Effector memory CD4-positive, alpha-beta T cell (primary cell): ENCODE results near the gene BCL2A1.
A peak's percentile ranks its signal among the peaks of the same experiment; 100 is the strongest.
"Not testable (repeated sequence)": the region's sequence is repeated elsewhere in the genome, so short reads cannot be mapped to it uniquely, and the experiment has no call there.

Source experiments
- DNase-seq, 3 donors: peaks; one replicate each; pipeline ENCODE4 v3.0.0-alpha.2; 2020
- H3K27ac ChIP-seq: 2 replicates; pipeline ENCODE4 v1.7.0; 2013; ENCODE audit warnings: mild to moderate bottlenecking, low read length, moderate library complexity; ENCODE audit not compliant: insufficient read depth, poor library complexity, severe bottlenecking
- H3K27me3 ChIP-seq: replicated peaks from 2 replicates; pipeline ENCODE4 v1.7.0; 2013; ENCODE audit warnings: mild to moderate bottlenecking, low read length; ENCODE audit not compliant: insufficient read depth, control insufficient read depth, poor library complexity, severe bottlenecking
- H3K36me3 ChIP-seq: 2 replicates; pipeline ENCODE4 v1.7.0; 2013; ENCODE audit warnings: mild to moderate bottlenecking, low read length, moderate library complexity; ENCODE audit not compliant: control insufficient read depth, insufficient read depth
- H3K4me1 ChIP-seq: 2 replicates; pipeline ENCODE4 v1.7.0; 2013; ENCODE audit warnings: low read length, mild to moderate bottlenecking; ENCODE audit not compliant: control insufficient read depth, insufficient read depth, poor library complexity, severe bottlenecking
- H3K4me3 ChIP-seq: 2 replicates; pipeline ENCODE4 v1.7.0; 2013; ENCODE audit warnings: low read length, low read depth, mild to moderate bottlenecking; ENCODE audit not compliant: insufficient read depth, poor library complexity, severe bottlenecking
- H3K9me3 ChIP-seq: 2 replicates; pipeline ENCODE4 v1.7.0; 2013; ENCODE audit warnings: mild to moderate bottlenecking, low read length, moderate library complexity; ENCODE audit not compliant: control insufficient read depth
- total RNA-seq, 3 donors: gene quantifications; one replicate each; lab custom pipeline; 2026; lab: John Stamatoyannopoulos, UW

BCL2A1 gene
- total RNA-seq, result 18.8 to 28.9 (median 21.0) reads per million in 3 donors

- peak in 2 of 3 donors; percentile 13 to 31 for DNase-seq
- H3K27ac ChIP-seq, result peak within 1 kb of the TSS; percentile 63
- no peaks in the 10 kb centered on the region for H3K9me3 ChIP-seq
- H3K4me1 ChIP-seq, result peaks cover 20% of the 10 kb centered on the region
- H3K27me3 ChIP-seq, result no peaks in the 10 kb centered on the region
- H3K4me3 ChIP-seq, result peak within 1 kb of the TSS; percentile 56
- no peaks in the 10 kb centered on the region for H3K36me3 ChIP-seq
Measured at GRCh38 chr15:79970624-79971434, at the start of gene BCL2A1. BCL2A1 (minus strand) TSS chr15:79971196; CDS start chr15:79971119, 77 bp downstream.

- Histone ChIP-seq H3K36me3 (no peaks in the 10 kb centered on the region), H3K4me1 (no peaks in the 10 kb centered on the region), H3K27me3 (no peaks in the 10 kb centered on the region), H3K27ac (no peak overlapping the region), H3K4me3 (no peak overlapping the region), H3K9me3 (no peaks in the 10 kb centered on the region)
- DNase-seq, result no peak
Measured at GRCh38 chr15:80020731-80021130, 49.7 kb upstream of the BCL2A1 start.

GRCh38 chr15:80020149-80020548 is 49.2 kb upstream of the BCL2A1 start:
- not testable (repeated sequence) for H3K4me3 ChIP-seq, H3K9me3 ChIP-seq, H3K27me3 ChIP-seq, H3K4me1 ChIP-seq, H3K27ac ChIP-seq, DNase-seq, H3K36me3 ChIP-seq

- Histone ChIP-seq H3K4me3 (no peak overlapping the region), H3K9me3 (no peaks in the 10 kb centered on the region), H3K27ac (no peak overlapping the region), H3K4me1 (no peaks in the 10 kb centered on the region), H3K27me3 (no peaks in the 10 kb centered on the region), H3K36me3 (no peaks in the 10 kb centered on the region)
- DNase-seq, result no peak
Measured at GRCh38 chr15:80019168-80019745, 48.3 kb upstream of the BCL2A1 start.

- DNase-seq, H3K4me3 ChIP-seq, H3K4me1 ChIP-seq, H3K36me3 ChIP-seq, H3K27me3 ChIP-seq, H3K9me3 ChIP-seq, H3K27ac ChIP-seq: not testable (repeated sequence)
Measured at GRCh38 chr15:80017139-80017538, 46.1 kb upstream of the BCL2A1 start.

- not testable (repeated sequence) for H3K4me3 ChIP-seq, H3K4me1 ChIP-seq, H3K36me3 ChIP-seq
Measured at GRCh38 chr15:80016506-80016905, 45.5 kb upstream of the BCL2A1 start.

GRCh38 chr15:80015156-80015555 is 44.2 kb upstream of the BCL2A1 start:
- no peaks in the 10 kb centered on the region for H3K27me3 ChIP-seq
- H3K27ac ChIP-seq, result no peak overlapping the region
- no peak for DNase-seq
- H3K9me3 ChIP-seq, result no peaks in the 10 kb centered on the region
- no peaks in the 10 kb centered on the region for H3K4me1 ChIP-seq
- no peaks in the 10 kb centered on the region for H3K36me3 ChIP-seq
- H3K4me3 ChIP-seq, result no peak overlapping the region

More at GRCh38 chr15:80016506-80016905, 45.5 kb upstream of the BCL2A1 start:
- not testable (repeated sequence) for H3K9me3 ChIP-seq, DNase-seq, H3K27ac ChIP-seq, H3K27me3 ChIP-seq

GRCh38 chr15:80014186-80014585 is 43.2 kb upstream of the BCL2A1 start:
- H3K4me3 ChIP-seq, H3K9me3 ChIP-seq, H3K27me3 ChIP-seq, H3K4me1 ChIP-seq, DNase-seq, H3K27ac ChIP-seq, H3K36me3 ChIP-seq: not testable (repeated sequence)

- H3K4me3 ChIP-seq, result no peak overlapping the region
- H3K36me3 ChIP-seq, result no peaks in the 10 kb centered on the region
- no peak for DNase-seq
- no peaks in the 10 kb centered on the region for H3K4me1 ChIP-seq
- H3K9me3 ChIP-seq, result no peaks in the 10 kb centered on the region
- H3K27me3 ChIP-seq, result no peaks in the 10 kb centered on the region
- H3K27ac ChIP-seq, result no peak overlapping the region
Measured at GRCh38 chr15:80012060-80012726, 41.2 kb upstream of the BCL2A1 start.

GRCh38 chr15:80011596-80011995 is 40.6 kb upstream of the BCL2A1 start:
- Histone ChIP-seq H3K27ac (no peak overlapping the region), H3K9me3 (no peaks in the 10 kb centered on the region), H3K27me3 (no peaks in the 10 kb centered on the region), H3K4me1 (no peaks in the 10 kb centered on the region), H3K4me3 (no peak overlapping the region), H3K36me3 (no peaks in the 10 kb centered on the region)
- DNase-seq, result no peak
